Stomach (tissue), 9 donors: ENCODE results near the gene UBR4. TPM values are rescaled to one million over a fixed set of nuclear protein-coding genes. Genes with fewer than 3 reads are reported as not detected.

ENCODE experiments used
- DNase-seq, 2 donors: peaks; one replicate each; pipeline versions ENCODE4 v3.0.0 to v3.0.0-alpha.2; 2013 to 2019
- H3K27ac ChIP-seq, 5 donors: fragments of 200-600 bp in 4 of 5; sonication (generic) in 4 of 5; one replicate each; pipeline ENCODE4 v1.5.1; 2013 to 2019; ENCODE audit warnings: mild to moderate bottlenecking in 1 of 5, moderate library complexity in 1 of 5
- H3K27me3 ChIP-seq, 3 donors: fragments of 200-600 bp; sonication (generic); one replicate each; pipeline ENCODE4 v1.5.1; 2017 to 2019; ENCODE audit warnings: mixed run types in 1 of 3
- H3K36me3 ChIP-seq, 4 donors: fragments of 200-600 bp; sonication (generic); 1 replicate in 3 of 4; 2 replicates in 1 of 4; pipeline ENCODE4 v1.5.1; 2016 to 2019
- H3K4me1 ChIP-seq, 4 donors: fragments of 200-600 bp; sonication (generic); one replicate each; pipeline ENCODE4 v1.5.1; 2016 to 2019
- H3K4me3 ChIP-seq, 4 donors: fragments of 200-600 bp; sonication (generic) in 3 of 4; one replicate each; pipeline ENCODE4 v1.5.1; 2016 to 2019; ENCODE audit warnings: mild to moderate bottlenecking in 1 of 4
- H3K9me3 ChIP-seq, 4 donors: fragments of 200-600 bp; sonication (generic); one replicate each; pipeline ENCODE4 v1.5.1; 2016 to 2019
- EP300 ChIP-seq: sonication (generic); formaldehyde crosslinking; IDR thresholded peaks from one replicate; pipeline ENCODE4 v1.6.1; 2017; ENCODE audit warnings: antibody characterized with exemption
- POLR2A ChIP-seq, 4 donors: fragments of 450-650 bp; IDR thresholded peaks; one replicate each; pipeline ENCODE4 v1.6.1; 2016; ENCODE audit warnings: antibody characterized with exemption in 4 of 4, control low read depth in 2 of 4, mild to moderate bottlenecking in 1 of 4, moderate library complexity in 1 of 4
- POLR2AphosphoS5 ChIP-seq, 3 donors: sonication (generic); formaldehyde crosslinking; IDR thresholded peaks; one replicate each; pipeline ENCODE4 v1.6.1; 2016; ENCODE audit warnings: antibody characterized with exemption in 3 of 3
- WGBS, 5 donors: extraction: QIAGEN DNeasy Blood & Tissue Kit in 3 of 5; methylation state at CpG; one replicate each; pipeline versions ENCODE4 v1.1.5 to v1.1.7; 2013 to 2018; 5-methylcytosine and 5-hydroxymethylcytosine counted together
- intact Hi-C: fragments of 100-400 bp; cut with DNase I; formaldehyde crosslinking; loops from one replicate; pipeline ENCODE4 v1.15.1; 2023; ENCODE audit warnings: low total_unique reads
- polyA plus RNA-seq, 3 donors: library from polyadenylated mRNA; stranded (reverse); fragments of 200-250 nt; gene quantifications; one replicate each; pipeline ENCODE4 v1.2.3, GENCODE V29; 2013
- total RNA-seq, 5 donors: library from RNA; depleted of rRNA; stranded (reverse); fragments of >200 nt; gene quantifications; one replicate each; pipeline versions ENCODE4 v1.1.0 to v1.2.3, GENCODE V29; 2014 to 2016
- TF ChIP-seq, protein P1 (sequence below), 7 experiments: fragments of 450-650 bp in 4 of 7; fragments of 200-600 bp in 3 of 7; sonication (generic) in 3 of 7; IDR thresholded peaks; one replicate each; pipeline ENCODE4 v1.5.1; 2016 to 2019; ENCODE audit warnings: antibody characterized with exemption in 7 of 7, control low read depth in 2 of 7, mild to moderate bottlenecking in 1 of 7
- donor health status: healthy with polysubstance abuse.
- donor health status: Bipolar disorder and iron deficiency.
- donor health status: healthy.

UBR4 gene
- total and polyA plus RNA-seq, 8 donors: 41.9 to 262 (median 128) TPM

DNA sequence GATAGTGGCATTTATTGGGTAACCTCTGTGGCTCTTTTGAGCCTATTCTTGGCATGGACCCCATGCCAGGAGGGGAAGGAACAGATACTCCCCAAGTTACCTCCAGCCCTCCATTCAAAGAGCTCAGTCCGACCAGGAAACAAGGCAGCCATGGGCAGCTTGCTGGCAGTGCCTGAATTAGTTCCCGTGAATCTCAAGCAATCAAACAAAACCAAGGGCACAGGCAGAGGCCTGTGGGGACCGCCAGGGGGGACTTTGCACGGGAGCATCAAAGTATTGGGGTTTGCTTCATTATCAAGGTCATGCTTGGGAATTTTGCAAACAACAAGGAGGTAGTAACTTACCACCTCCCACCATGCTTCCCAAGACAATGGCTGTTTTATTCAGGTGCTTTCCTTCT, 172.4 kb downstream of the UBR4 start:
- H3K4me1 ChIP-seq: no peaks in the 10 kb centered on the region
- H3K27ac ChIP-seq: no peak overlapping the region
- DNase-seq: no peak
- TF ChIP-seq POLR2AphosphoS5 (IDR thresholded peaks at IDR 0.05) (no peak), POLR2A (IDR thresholded peaks at IDR 0.05) (no peak), EP300 (no peak)
- TF ChIP-seq, protein P1, sequence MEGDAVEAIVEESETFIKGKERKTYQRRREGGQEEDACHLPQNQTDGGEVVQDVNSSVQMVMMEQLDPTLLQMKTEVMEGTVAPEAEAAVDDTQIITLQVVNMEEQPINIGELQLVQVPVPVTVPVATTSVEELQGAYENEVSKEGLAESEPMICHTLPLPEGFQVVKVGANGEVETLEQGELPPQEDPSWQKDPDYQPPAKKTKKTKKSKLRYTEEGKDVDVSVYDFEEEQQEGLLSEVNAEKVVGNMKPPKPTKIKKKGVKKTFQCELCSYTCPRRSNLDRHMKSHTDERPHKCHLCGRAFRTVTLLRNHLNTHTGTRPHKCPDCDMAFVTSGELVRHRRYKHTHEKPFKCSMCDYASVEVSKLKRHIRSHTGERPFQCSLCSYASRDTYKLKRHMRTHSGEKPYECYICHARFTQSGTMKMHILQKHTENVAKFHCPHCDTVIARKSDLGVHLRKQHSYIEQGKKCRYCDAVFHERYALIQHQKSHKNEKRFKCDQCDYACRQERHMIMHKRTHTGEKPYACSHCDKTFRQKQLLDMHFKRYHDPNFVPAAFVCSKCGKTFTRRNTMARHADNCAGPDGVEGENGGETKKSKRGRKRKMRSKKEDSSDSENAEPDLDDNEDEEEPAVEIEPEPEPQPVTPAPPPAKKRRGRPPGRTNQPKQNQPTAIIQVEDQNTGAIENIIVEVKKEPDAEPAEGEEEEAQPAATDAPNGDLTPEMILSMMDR (IDR thresholded peaks at IDR 0.05): no peak
- intact Hi-C loops: no loop called here
- H3K27me3 ChIP-seq: peaks cover 0 to 33% (median 0%) of the 10 kb centered on the region in 3 donors
- no peak overlapping the region for H3K4me3 ChIP-seq
- H3K36me3 ChIP-seq: no peaks in the 10 kb centered on the region
- H3K9me3 ChIP-seq: no peaks in the 10 kb centered on the region
- 43 to 76% (median 64%) methylated on average over 4 of the region's 4 CpGs for WGBS, 5 donors

DNA sequence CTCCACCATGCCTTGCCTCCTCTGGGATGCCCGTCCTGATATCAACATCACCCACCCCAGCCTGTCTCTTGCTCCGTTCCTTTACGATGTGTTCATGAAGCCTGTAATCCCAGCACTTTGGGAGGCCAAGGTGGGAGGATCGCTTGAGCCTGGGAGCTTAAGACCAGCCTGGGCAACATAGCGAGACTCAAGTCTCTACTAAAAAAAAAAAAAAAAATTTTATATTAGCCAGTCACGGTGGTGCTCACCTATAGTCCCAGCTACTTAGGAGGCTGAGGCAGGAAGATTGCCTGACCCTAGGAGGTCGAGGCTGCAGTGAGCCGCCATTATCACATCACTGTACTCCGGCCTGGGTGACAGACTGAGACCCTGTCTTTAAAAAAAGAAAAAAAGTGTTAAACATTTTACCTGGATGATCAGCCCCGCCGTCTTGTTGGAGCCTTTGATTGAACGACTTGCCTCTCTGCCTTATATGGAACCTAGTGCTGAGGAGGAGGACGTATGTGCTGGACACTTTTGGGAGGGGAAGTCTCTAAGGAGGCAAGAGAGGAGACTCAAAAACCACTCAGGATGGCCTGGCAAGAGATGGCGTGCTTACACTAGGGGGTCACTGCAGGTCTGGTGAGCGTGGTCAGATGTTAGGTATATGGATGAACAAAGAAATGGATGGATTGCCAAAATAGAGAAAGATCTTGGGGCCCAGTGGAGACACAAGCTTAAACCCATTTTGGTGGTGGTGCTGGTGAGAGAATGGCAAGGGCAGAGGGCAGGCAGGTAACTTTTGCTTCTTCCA, 173.1 kb downstream of the UBR4 start:
- Histone ChIP-seq H3K27me3 (peaks cover 0 to 28% (median 0%) of the 10 kb centered on the region in 3 donors), H3K36me3 (no peaks in the 10 kb centered on the region), H3K4me1 (no peaks in the 10 kb centered on the region), H3K4me3 (no peak overlapping the region), H3K27ac (no peak overlapping the region), H3K9me3 (no peaks in the 10 kb centered on the region)
- intact Hi-C loops: no loop called here
- TF ChIP-seq EP300 (no peak), POLR2A (IDR thresholded peaks at IDR 0.05) (no peak), POLR2AphosphoS5 (IDR thresholded peaks at IDR 0.05) (no peak)
- TF ChIP-seq, protein P1 (IDR thresholded peaks at IDR 0.05): no peak
- no peak for DNase-seq
- 89 to 94% (median 90%) methylated on average over 15 of the region's 15 CpGs for WGBS, 5 donors

DNA sequence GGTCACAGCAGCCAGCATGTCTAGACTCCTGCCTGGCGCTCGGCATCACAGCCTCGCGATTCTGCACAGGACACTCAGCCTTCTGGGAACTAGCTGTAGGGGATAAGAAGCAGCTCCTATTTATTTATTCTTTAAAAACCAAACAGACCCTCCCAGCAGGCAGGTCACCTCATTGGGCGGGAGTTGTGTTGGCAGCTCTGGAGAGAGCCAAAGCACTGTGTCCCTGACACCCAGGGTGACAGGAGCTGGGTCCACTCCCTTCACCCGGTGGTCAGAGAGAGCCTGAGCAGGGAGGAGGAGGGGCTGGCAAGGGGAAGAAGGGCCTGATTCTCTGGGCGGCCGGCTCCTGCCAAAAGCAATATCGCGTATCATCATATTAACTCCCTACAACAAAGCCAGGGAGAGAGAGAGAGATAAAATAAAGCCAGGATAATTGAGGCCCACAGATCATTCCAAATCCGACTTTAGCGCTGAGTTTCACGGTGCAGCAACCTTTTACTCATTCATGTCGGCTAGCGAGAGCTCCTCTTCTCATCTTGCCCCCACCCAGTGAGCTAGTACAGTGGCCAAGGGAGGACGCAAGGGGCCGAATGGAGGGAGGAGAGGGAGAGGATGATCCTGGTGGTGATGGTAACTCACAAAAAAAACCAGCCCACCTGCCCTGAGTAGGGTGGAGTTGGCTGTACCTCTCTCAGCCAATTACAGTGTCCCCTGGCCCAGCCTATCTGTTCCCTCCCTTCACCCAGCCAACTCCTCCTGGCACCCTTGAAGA, 173.8 kb downstream of the UBR4 start:
- intact Hi-C loops: no loop called here
- WGBS, 5 donors: 49 to 66% (median 56%) methylated on average over 17 of the region's 17 CpGs
- TF ChIP-seq, protein P1 (IDR thresholded peaks at IDR 0.05): no peak
- TF ChIP-seq EP300: no peak
- no peak for TF ChIP-seq POLR2AphosphoS5 (IDR thresholded peaks at IDR 0.05)
- no peak for TF ChIP-seq POLR2A (IDR thresholded peaks at IDR 0.05)
- Histone ChIP-seq H3K36me3 (no peaks in the 10 kb centered on the region), H3K9me3 (no peaks in the 10 kb centered on the region), H3K27me3 (peaks cover 0 to 21% (median 0%) of the 10 kb centered on the region in 3 donors), H3K27ac (no peak overlapping the region), H3K4me3 (no peak overlapping the region), H3K4me1 (no peaks in the 10 kb centered on the region)
- peak in 1 of 2 donors; percentile 49 for DNase-seq

DNA sequence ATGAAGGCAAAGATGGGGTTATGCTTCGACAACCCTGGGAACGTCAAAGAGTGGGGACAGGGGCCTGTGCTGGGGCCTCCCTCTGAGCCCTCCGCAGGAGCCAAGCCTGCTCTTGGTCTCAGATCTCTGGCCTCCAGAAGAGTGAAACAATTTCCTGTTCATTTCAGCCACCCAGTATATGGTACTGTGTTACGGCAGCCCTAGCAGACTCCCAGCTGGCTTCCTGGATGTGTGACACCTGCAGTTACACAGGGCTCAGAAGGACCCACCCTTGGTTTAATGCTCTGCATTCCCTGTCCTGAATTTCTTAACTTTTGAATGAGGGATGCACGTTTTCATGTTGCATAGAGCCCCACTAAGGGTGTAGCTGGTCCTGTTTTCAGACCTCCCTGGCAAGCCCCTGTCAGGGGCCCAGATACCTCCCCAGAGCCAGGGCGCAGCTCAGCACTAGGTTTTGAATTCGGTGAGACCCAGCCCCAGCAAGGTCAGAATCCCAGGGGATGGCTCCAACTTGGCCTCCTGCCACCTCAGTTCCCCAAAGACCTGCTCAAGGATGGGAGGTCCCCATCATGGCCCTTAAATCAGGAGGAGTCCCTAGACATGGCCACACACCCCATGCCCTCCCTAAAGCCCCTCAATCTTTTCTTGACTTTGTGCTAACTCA, 174.6 kb downstream of the UBR4 start:
- no peaks in the 10 kb centered on the region for H3K4me1 ChIP-seq
- 71 to 87% (median 75%) methylated on average over 7 of the region's 7 CpGs for WGBS, 5 donors

More for the DNA sequence above, 174.6 kb downstream of the UBR4 start:
- peaks cover 0 to 16% (median 0%) of the 10 kb centered on the region in 3 donors for H3K27me3 ChIP-seq
- H3K9me3 ChIP-seq: no peaks in the 10 kb centered on the region
- H3K36me3 ChIP-seq: no peaks in the 10 kb centered on the region
- intact Hi-C loops: no loop called here
- H3K27ac ChIP-seq: no peak overlapping the region
- H3K4me3 ChIP-seq: no peak overlapping the region
- TF ChIP-seq, protein P1 (IDR thresholded peaks at IDR 0.05): no peak
- TF ChIP-seq POLR2A (IDR thresholded peaks at IDR 0.05): no peak
- TF ChIP-seq POLR2AphosphoS5 (IDR thresholded peaks at IDR 0.05): no peak
- no peak for TF ChIP-seq EP300
- peak in 1 of 2 donors; percentile 4 for DNase-seq
